Lower leg skin (tissue), 4 donors: ENCODE data around the gene TUT7. TPM values are rescaled to one million over a fixed set of nuclear protein-coding genes. Genes with fewer than 3 reads are reported as not detected.

ENCODE experiments used
- DNase-seq, 2 donors: peaks; one replicate each; pipeline ENCODE4 v3.0.0-alpha.2; 2019; ENCODE audit warnings: low spot score in 2 of 2
- H3K4me3 ChIP-seq: fragments of 200-600 bp; sonication (generic); 2 replicates; pipeline ENCODE4 v1.5.1; 2017; ENCODE audit warnings: mild to moderate bottlenecking, low read depth; ENCODE audit not compliant: poor library complexity, severe bottlenecking
- POLR2A ChIP-seq, 2 donors: fragments of 450-650 bp; IDR thresholded peaks; one replicate each; pipeline ENCODE4 v1.6.1; 2016 to 2017; ENCODE audit warnings: antibody characterized with exemption in 2 of 2, mild to moderate bottlenecking in 1 of 2, moderate library complexity in 1 of 2
- WGBS, 2 donors: methylation state at CpG; one replicate each; pipeline ENCODE4 v1.1.5; 2018; 5-methylcytosine and 5-hydroxymethylcytosine counted together
- intact Hi-C: fragments of 100-400 bp; cut with DNase I; formaldehyde crosslinking; loops from one replicate; pipeline ENCODE4 v1.15.0; 2023; ENCODE audit warnings: low total_unique reads
- total RNA-seq, 4 donors: library from RNA; depleted of rRNA; stranded (reverse); fragments of >200 nt; gene quantifications; one replicate each; pipeline ENCODE4 v1.1.0, GENCODE V29; 2016
- TF ChIP-seq, protein P1 (sequence below), 3 donors: fragments of 450-650 bp; IDR thresholded peaks; one replicate each; pipeline ENCODE4 v1.5.1; 2016; ENCODE audit warnings: antibody characterized with exemption in 3 of 3, mild to moderate bottlenecking in 3 of 3, moderate library complexity in 2 of 3

Gene TUT7
- total RNA-seq, 4 donors from 2014 or later, result 75.9 to 132 (median 89.5) TPM

DNA sequence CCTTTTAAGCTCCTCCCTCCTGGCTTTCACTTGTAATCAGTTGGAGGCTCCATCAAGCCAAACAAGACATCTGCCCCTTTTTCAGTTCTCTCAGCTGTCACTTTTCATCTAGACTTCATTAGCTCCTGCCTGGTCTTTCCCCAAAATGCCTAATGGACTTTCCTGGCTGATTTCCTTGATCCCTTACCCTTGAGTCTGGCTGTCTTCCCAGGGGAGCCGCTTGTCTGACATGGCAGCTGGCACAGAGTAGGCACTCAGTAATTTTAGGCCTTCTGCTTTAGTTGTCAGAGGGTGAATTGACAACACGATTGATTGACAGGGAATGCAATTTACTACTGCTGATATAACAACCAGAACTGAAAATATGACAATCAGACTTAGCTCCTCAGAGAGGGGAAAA, 96.8 kb downstream of the TUT7 start:
- TF ChIP-seq, protein P1, sequence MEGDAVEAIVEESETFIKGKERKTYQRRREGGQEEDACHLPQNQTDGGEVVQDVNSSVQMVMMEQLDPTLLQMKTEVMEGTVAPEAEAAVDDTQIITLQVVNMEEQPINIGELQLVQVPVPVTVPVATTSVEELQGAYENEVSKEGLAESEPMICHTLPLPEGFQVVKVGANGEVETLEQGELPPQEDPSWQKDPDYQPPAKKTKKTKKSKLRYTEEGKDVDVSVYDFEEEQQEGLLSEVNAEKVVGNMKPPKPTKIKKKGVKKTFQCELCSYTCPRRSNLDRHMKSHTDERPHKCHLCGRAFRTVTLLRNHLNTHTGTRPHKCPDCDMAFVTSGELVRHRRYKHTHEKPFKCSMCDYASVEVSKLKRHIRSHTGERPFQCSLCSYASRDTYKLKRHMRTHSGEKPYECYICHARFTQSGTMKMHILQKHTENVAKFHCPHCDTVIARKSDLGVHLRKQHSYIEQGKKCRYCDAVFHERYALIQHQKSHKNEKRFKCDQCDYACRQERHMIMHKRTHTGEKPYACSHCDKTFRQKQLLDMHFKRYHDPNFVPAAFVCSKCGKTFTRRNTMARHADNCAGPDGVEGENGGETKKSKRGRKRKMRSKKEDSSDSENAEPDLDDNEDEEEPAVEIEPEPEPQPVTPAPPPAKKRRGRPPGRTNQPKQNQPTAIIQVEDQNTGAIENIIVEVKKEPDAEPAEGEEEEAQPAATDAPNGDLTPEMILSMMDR (IDR thresholded peaks at IDR 0.05), result no peak
- TF ChIP-seq POLR2A (IDR thresholded peaks at IDR 0.05), result no peak
- intact Hi-C loops, result no loop called here
- H3K4me3 ChIP-seq, result no peak overlapping the region
- 61 to 68% methylated on average over 2 of the region's 2 CpGs for WGBS, 2 donors
- DNase-seq, result no peak

DNA sequence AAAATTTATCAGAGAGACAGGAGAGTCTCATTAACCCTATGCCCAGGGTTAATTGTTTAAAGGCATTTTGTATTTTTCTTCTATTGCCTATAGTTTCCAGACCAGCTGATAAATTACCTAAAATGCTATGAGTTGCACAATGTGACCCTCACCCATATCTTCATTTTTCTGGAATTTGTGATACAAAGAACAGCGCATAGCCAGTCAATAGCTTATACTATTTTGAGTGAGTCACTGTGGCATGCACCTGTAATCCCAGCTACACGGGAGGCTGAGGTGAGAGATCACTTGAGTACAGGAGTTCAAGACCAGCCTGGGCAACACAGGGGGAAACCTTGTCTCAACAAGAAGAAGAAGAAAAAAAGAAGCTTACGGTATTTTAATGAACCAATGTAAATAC, 97.6 kb downstream of the TUT7 start:
- 79 to 93% methylated on average over 3 of the region's 3 CpGs for WGBS, 2 donors
- TF ChIP-seq POLR2A (IDR thresholded peaks at IDR 0.05), result no peak
- TF ChIP-seq, protein P1 (IDR thresholded peaks at IDR 0.05), result no peak
- no peak overlapping the region for H3K4me3 ChIP-seq
- intact Hi-C loops, result no loop called here
- no peak for DNase-seq

DNA sequence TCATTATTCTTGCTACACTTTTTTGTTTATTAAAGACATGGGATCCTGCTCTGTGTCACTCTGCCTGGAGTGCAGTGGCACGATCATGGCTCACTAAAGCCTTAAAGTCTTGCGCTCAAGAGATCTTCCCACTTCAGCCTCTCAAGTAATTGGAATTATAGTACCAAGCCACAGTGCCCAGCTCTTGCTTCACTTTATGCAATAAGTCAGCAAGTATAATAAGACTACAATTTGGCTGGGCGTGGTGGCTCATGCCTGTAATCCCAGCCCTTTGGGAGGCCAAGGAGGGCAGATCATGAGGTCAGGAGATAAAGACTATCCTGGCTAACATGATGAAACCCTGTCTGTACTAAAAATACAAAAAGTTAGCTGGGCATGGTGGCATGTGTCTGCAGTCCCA, 100.6 kb downstream of the TUT7 start:
- WGBS, 2 donors, result 92 to 95% methylated on average over 3 of the region's 3 CpGs
- TF ChIP-seq, protein P1 (IDR thresholded peaks at IDR 0.05), result no peak
- no peak for TF ChIP-seq POLR2A (IDR thresholded peaks at IDR 0.05)
- no peak overlapping the region for H3K4me3 ChIP-seq
- intact Hi-C loops, result no loop called here
- peak in 1 of 2 donors; percentile 31 for DNase-seq

DNA sequence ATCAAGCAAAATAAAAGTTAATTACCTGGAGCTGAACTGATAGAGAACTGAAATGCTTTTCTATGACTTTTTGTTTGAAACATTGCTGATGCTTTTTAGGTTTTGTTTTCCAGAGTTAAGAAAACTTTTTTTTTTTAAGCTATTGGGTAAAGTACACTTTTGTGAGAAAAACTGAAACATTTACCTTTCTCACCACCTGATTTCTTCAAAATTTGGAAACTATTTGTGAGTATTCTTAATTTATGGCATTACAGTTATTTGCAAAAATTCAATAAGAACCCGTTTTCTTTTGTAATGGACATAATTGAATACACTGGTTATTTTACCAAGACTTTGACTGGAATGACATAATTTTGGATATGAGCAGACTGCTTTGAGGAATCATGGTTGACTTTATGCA, 101.3 kb downstream of the TUT7 start:
- intact Hi-C loops, result no loop called here
- no peak overlapping the region for H3K4me3 ChIP-seq
- no peak for DNase-seq
- WGBS, 2 donors, result 91 to 94% methylated on average over 1 of the region's 1 CpG
- TF ChIP-seq POLR2A (IDR thresholded peaks at IDR 0.05), result no peak
- TF ChIP-seq, protein P1 (IDR thresholded peaks at IDR 0.05), result no peak

DNA sequence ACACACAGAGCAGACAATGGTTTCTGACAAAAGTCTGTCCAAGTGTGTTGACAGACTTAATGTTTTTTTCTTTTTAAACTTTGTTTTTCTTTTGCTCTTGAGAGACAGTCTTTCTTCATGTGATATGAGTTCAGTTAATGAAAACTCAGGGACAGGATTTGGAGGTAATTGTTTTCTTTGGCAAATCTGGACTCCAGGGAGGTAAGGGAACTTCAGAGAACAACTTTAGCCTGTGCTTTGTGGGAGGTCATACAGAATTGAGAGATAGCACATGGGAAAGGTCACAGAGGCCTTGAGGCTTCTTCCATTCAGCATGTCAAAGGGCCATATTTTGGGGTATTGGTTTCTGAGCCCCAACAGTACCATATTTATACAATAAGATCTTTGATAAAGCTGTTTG, 104.1 kb downstream of the TUT7 start:
- intact Hi-C loops, result no loop called here
- TF ChIP-seq POLR2A (IDR thresholded peaks at IDR 0.05), result no peak
- TF ChIP-seq, protein P1 (IDR thresholded peaks at IDR 0.05), result no peak
- no peak overlapping the region for H3K4me3 ChIP-seq
- no peak for DNase-seq

DNA sequence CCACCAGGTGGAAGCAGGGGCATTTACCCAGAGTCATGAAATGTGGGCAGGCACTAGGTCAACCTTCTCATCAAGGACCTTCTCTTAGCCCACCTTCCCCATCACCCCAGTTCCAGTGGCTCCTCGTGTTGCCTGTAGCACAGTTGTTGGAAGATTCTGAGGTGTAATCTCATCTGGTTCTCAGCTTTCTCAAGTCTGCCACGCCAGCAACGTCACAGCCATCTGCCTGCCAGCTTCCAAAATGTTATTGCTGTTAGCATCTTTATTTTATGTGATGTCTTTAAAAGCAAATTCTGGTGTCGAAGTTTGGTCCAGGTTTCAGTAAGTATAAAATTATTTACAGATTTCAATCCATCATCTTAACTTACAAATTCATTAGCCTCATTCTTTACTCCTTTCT, 105.5 kb downstream of the TUT7 start:
- 52 to 77% methylated on average over 4 of the region's 4 CpGs for WGBS, 2 donors
- TF ChIP-seq POLR2A (IDR thresholded peaks at IDR 0.05), result no peak
- TF ChIP-seq, protein P1 (IDR thresholded peaks at IDR 0.05), result no peak
- intact Hi-C loops, result no loop called here
- no peak for DNase-seq
- no peak overlapping the region for H3K4me3 ChIP-seq
